ENCODE data around the gene FGFR3. TPM values are rescaled to one million over a fixed set of nuclear protein-coding genes. Genes with fewer than 3 reads are reported as not detected.

FGFR3 gene
- polyA plus RNA-seq, 1 of the 3 experiments (the other 2 are of a cell fraction) = 1.1 TPM

GRCh38 chr4:1794809-1795298 lies 1.8 kb downstream of the FGFR3 start (continued):
- TF ChIP-seq FOSL2 (IDR thresholded peaks at IDR 0.05; ENCODE audit: borderline replicate concordance, low read depth) (no peak), TCF12 (IDR thresholded peaks at IDR 0.05) (no peak), SIN3A (IDR thresholded peaks at IDR 0.05; ENCODE audit: borderline replicate concordance, low read depth, low read length) (no peak)

- peaks cover 12% of the 10 kb centered on the region for H3K27me3 ChIP-seq (ENCODE audit: insufficient read depth)
- H4K20me1 ChIP-seq (ENCODE audit: insufficient read depth) = 0 out of 2 replicates have a peak, but pooled peaks cover 6% of the 10 kb centered on the region
- H3K4me2 ChIP-seq = no peak overlapping the region
- no peak for TF ChIP-seq YY1 (IDR thresholded peaks at IDR 0.05; ENCODE audit: low read depth)
- H3F3A ChIP-seq (replicated peaks; ENCODE audit: insufficient read depth) = no peaks in the 10 kb centered on the region
- no peak overlapping the region for H2AFZ ChIP-seq (ENCODE audit: low read depth)
- H3K9ac ChIP-seq = no peak overlapping the region
- WGBS (ENCODE audit: low lambda C conversion rate) = 30% methylated on average over 16 of the region's 32 CpGs
- DNase-seq = no peak
- H3K27ac ChIP-seq (ENCODE audit: low read depth in 2 of 2, low read length in 1 of 2) = no peak overlapping the region
- no peaks in the 10 kb centered on the region for H3K79me2 ChIP-seq (ENCODE audit: insufficient read depth)
- POLR2A ChIA-PET = no interaction called here
- H3K36me3 ChIP-seq (replicated peaks in 1 of 2; ENCODE audit: control insufficient read depth in 1 of 2, insufficient read depth in 2 of 2, low read length in 1 of 2) = no peaks in the 10 kb centered on the region
- CTCF ChIA-PET = interaction anchor here (0.6 to 6.4 kb wide), 8 partner anchors 11 to 49 kb away, joined by 3 to 43 read pairs (median 3); no protein-coding TSS in a partner anchor
- H3K4me1 ChIP-seq (ENCODE audit: control insufficient read depth in 1 of 2, insufficient read depth in 2 of 2, low read depth in 1 of 2, low read length in 1 of 2) = peaks cover 0 to 3% of the 10 kb centered on the region in 2 experiments; a peak in 1 of 4 replicates
- no peaks in the 10 kb centered on the region for H3K9me3 ChIP-seq
- H3K4me3 ChIP-seq (ENCODE audit: low read depth in 2 of 2, low read length in 1 of 2) = no peak overlapping the region
- no peaks in the 10 kb centered on the region for H3K9me2 ChIP-seq
These were observed 2.5 kb downstream of the FGFR3 start for GRCh38 chr4:1795299-1796195.

GRCh38 chr4:1796486-1797204 lies 3.6 kb downstream of the FGFR3 start:
- Histone ChIP-seq H3K9me3 (no peaks in the 10 kb centered on the region), H4K20me1 (ENCODE audit: insufficient read depth) (0 out of 2 replicates have a peak, but pooled peaks cover 6% of the 10 kb centered on the region), H3K27me3 (ENCODE audit: insufficient read depth) (peaks cover 12% of the 10 kb centered on the region), H3K36me3 (replicated peaks in 1 of 2; ENCODE audit: control insufficient read depth in 1 of 2, insufficient read depth in 2 of 2, low read length in 1 of 2) (no peaks in the 10 kb centered on the region), H3K4me3 (ENCODE audit: low read depth in 2 of 2, low read length in 1 of 2) (no peak overlapping the region), H3F3A (replicated peaks; ENCODE audit: insufficient read depth) (no peaks in the 10 kb centered on the region), H3K4me1 (ENCODE audit: control insufficient read depth in 1 of 2, insufficient read depth in 2 of 2, low read depth in 1 of 2, low read length in 1 of 2) (peaks cover 0 to 3% of the 10 kb centered on the region in 2 experiments; a peak in 1 of 4 replicates), H3K4me2 (no peak overlapping the region), H3K9me2 (no peaks in the 10 kb centered on the region), H3K79me2 (ENCODE audit: insufficient read depth) (no peaks in the 10 kb centered on the region), H2AFZ (ENCODE audit: low read depth) (no peak overlapping the region), H3K9ac (no peak overlapping the region), H3K27ac (ENCODE audit: low read depth in 2 of 2, low read length in 1 of 2) (no peak overlapping the region)
- POLR2A ChIA-PET = no interaction called here
- 87% methylated on average over 9 of the region's 14 CpGs for WGBS (ENCODE audit: low lambda C conversion rate)
- CTCF ChIA-PET = interaction anchor here (1.2 to 6.4 kb wide), 4 partner anchors 11 to 103 kb away, joined by 3 to 43 read pairs (median 16); no protein-coding TSS in a partner anchor
- no peak for DNase-seq
- TF ChIP-seq, protein P1, sequence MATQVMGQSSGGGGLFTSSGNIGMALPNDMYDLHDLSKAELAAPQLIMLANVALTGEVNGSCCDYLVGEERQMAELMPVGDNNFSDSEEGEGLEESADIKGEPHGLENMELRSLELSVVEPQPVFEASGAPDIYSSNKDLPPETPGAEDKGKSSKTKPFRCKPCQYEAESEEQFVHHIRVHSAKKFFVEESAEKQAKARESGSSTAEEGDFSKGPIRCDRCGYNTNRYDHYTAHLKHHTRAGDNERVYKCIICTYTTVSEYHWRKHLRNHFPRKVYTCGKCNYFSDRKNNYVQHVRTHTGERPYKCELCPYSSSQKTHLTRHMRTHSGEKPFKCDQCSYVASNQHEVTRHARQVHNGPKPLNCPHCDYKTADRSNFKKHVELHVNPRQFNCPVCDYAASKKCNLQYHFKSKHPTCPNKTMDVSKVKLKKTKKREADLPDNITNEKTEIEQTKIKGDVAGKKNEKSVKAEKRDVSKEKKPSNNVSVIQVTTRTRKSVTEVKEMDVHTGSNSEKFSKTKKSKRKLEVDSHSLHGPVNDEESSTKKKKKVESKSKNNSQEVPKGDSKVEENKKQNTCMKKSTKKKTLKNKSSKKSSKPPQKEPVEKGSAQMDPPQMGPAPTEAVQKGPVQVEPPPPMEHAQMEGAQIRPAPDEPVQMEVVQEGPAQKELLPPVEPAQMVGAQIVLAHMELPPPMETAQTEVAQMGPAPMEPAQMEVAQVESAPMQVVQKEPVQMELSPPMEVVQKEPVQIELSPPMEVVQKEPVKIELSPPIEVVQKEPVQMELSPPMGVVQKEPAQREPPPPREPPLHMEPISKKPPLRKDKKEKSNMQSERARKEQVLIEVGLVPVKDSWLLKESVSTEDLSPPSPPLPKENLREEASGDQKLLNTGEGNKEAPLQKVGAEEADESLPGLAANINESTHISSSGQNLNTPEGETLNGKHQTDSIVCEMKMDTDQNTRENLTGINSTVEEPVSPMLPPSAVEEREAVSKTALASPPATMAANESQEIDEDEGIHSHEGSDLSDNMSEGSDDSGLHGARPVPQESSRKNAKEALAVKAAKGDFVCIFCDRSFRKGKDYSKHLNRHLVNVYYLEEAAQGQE (IDR thresholded peaks at IDR 0.05; ENCODE audit: low read depth, low read length) = no peak
- no peak for TF ChIP-seq RFX5 (IDR thresholded peaks at IDR 0.05; ENCODE audit: low read length)
- TF ChIP-seq RXRA (IDR thresholded peaks at IDR 0.05; ENCODE audit: borderline replicate concordance, low read depth) = no peak
- no peak for TF ChIP-seq FOXM1 (IDR thresholded peaks at IDR 0.05; ENCODE audit: low read depth)
- no peak for TF ChIP-seq NRF1 (IDR thresholded peaks at IDR 0.05; ENCODE audit: low read depth, low read length)
- no peak for TF ChIP-seq RAD21 (IDR thresholded peaks at IDR 0.05; ENCODE audit: low read length)
- no peak for TF ChIP-seq YY1 (IDR thresholded peaks at IDR 0.05; ENCODE audit: low read depth)
- TF ChIP-seq ZBTB33 (IDR thresholded peaks at IDR 0.05; ENCODE audit: borderline replicate concordance, low read depth) = no peak
- TF ChIP-seq ELF1 (IDR thresholded peaks at IDR 0.05) = no peak
- TF ChIP-seq FOSL2 (IDR thresholded peaks at IDR 0.05; ENCODE audit: borderline replicate concordance, low read depth) = no peak
- no peak for TF ChIP-seq EP300 (IDR thresholded peaks at IDR 0.05; ENCODE audit: borderline replicate concordance in 1 of 2, low read depth in 1 of 2, low read length in 1 of 2)
- no peak for TF ChIP-seq TAF1 (IDR thresholded peaks at IDR 0.05; ENCODE audit: borderline replicate concordance, low read depth, low read length)
- TF ChIP-seq, protein P2, sequence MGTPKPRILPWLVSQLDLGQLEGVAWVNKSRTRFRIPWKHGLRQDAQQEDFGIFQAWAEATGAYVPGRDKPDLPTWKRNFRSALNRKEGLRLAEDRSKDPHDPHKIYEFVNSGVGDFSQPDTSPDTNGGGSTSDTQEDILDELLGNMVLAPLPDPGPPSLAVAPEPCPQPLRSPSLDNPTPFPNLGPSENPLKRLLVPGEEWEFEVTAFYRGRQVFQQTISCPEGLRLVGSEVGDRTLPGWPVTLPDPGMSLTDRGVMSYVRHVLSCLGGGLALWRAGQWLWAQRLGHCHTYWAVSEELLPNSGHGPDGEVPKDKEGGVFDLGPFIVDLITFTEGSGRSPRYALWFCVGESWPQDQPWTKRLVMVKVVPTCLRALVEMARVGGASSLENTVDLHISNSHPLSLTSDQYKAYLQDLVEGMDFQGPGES (IDR thresholded peaks at IDR 0.05; ENCODE audit: low read depth, low read length) = no peak

Measured in SK-N-SH (cell line).